PC-3 (cell line): ENCODE data around the gene BUD31. TPM values are rescaled to one million over a fixed set of nuclear protein-coding genes. Genes with fewer than 3 reads are reported as not detected.

Experiments used
- ATAC-seq: fragments of 200-7000 bp; cut with Tn5 transposase; 2 replicates; pipeline ENCODE4 v1.9.1; 2020; ENCODE audit warnings: mild to moderate bottlenecking, moderate library complexity
- Bru-seq: library from RNA; stranded (reverse); fragments of 400-500 nt; gene quantifications from one replicate; lab custom pipeline; 2021; lab: Mats Ljungman, UMichigan
- BruChase-seq, 2 experiments: library from RNA; stranded (reverse); fragments of 400-500 nt; gene quantifications; one replicate each; lab custom pipeline; 2021; lab: Mats Ljungman, UMichigan
- BruUV-seq: library from RNA; stranded (reverse); fragments of 400-500 nt; replicated peaks from 2 replicates; lab custom pipeline; 2021; lab: Mats Ljungman, UMichigan
- CTCF ChIA-PET: fragments of 300-600 bp; sonication (Branson Sonifier 250); formaldehyde crosslinking; loops from one replicate; lab custom pipeline; 2022; ENCODE audit warnings: antibody characterized with exemption; lab: Charles Lee
- POLR2A ChIA-PET: fragments of 300-600 bp; sonication (Branson Sonifier 250); formaldehyde crosslinking; loops from one replicate; lab custom pipeline; 2022; ENCODE audit warnings: antibody characterized with exemption; ENCODE audit not compliant: unreplicated experiment; lab: Charles Lee
- DNase-seq: peaks from one replicate; pipeline ENCODE4 v3.0.0-alpha.2; 2015
- H2AFZ ChIP-seq: fragments of 300-600 bp; sonication (generic); 2 replicates; pipeline ENCODE4 v1.6.0; 2016; ENCODE audit warnings: antibody characterized with exemption, low read length
- H3F3A ChIP-seq: fragments of 300-600 bp; sonication (generic); one replicate; pipeline ENCODE4 v1.6.0; 2017; ENCODE audit warnings: antibody characterized with exemption, low read length, control low read depth, mild to moderate bottlenecking; ENCODE audit not compliant: unreplicated experiment
- H3K27ac ChIP-seq: fragments of 300-600 bp; sonication (generic); 2 replicates; pipeline ENCODE4 v1.5.1; 2016; ENCODE audit warnings: mild to moderate bottlenecking, low read length
- H3K27me3 ChIP-seq: fragments of 300-600 bp; sonication (generic); 2 replicates; pipeline ENCODE4 v1.6.1; 2016; ENCODE audit warnings: low read length, mixed read lengths
- H3K36me3 ChIP-seq: fragments of 300-600 bp; sonication (generic); 2 replicates; pipeline ENCODE4 v1.6.1; 2016; ENCODE audit warnings: low read depth, mixed run types, low read length, mixed read lengths
- H3K4me1 ChIP-seq: fragments of 300-600 bp; sonication (generic); 2 replicates; pipeline ENCODE4 v1.5.1; 2016; ENCODE audit warnings: low read length; ENCODE audit not compliant: insufficient read depth
- H3K4me2 ChIP-seq: fragments of 300-600 bp; sonication (generic); 2 replicates; pipeline ENCODE4 v1.6.0; 2016; ENCODE audit warnings: low read length
- H3K4me3 ChIP-seq: fragments of 300-600 bp; sonication (generic); 2 replicates; pipeline ENCODE4 v1.5.1; 2016; ENCODE audit warnings: mild to moderate bottlenecking, low read length, mixed read lengths
- H3K79me2 ChIP-seq: fragments of 300-600 bp; sonication (generic); 2 replicates; pipeline ENCODE4 v1.6.1; 2017; ENCODE audit warnings: low read length, mixed read lengths
- H3K9ac ChIP-seq: fragments of 300-600 bp; sonication (generic); 2 replicates; pipeline ENCODE4 v1.6.0; 2016; ENCODE audit warnings: mild to moderate bottlenecking, low read length
- H3K9me2 ChIP-seq: fragments of 300-600 bp; sonication (generic); replicated peaks from 2 replicates; pipeline ENCODE4 v1.6.1; 2016; ENCODE audit warnings: mixed run types, low read length, mixed read lengths
- H3K9me3 ChIP-seq: fragments of 300-600 bp; sonication (generic); 2 replicates; pipeline ENCODE4 v1.6.1; 2016; ENCODE audit warnings: low read length, mixed read lengths
- H4K20me1 ChIP-seq: fragments of 300-600 bp; sonication (generic); 2 replicates; pipeline ENCODE4 v1.6.1; 2016; ENCODE audit warnings: low read length, mixed read lengths
- EZH2 ChIP-seq: fragments of 300-600 bp; sonication (generic); IDR thresholded peaks from one replicate; pipeline ENCODE4 v1.6.1; 2017; ENCODE audit warnings: antibody characterized with exemption, mild to moderate bottlenecking, low read length; ENCODE audit not compliant: unreplicated experiment
- EZH2phosphoT487 ChIP-seq: fragments of 300-600 bp; sonication (generic); IDR thresholded peaks from 2 replicates; pipeline ENCODE4 v1.6.1; 2018; ENCODE audit warnings: mild to moderate bottlenecking, antibody characterized with exemption, low read length, borderline replicate concordance
- intact Hi-C: fragments of 100-400 bp; cut with micrococcal nuclease; formaldehyde crosslinking; loops from 2 replicates; pipeline ENCODE4 v1.9.0; 2023
- long read RNA-seq: library from polyadenylated mRNA; unstranded; transcript quantifications from one replicate; pipeline ENCODE4 v2.0.0, GENCODE V29; 2021; ENCODE audit not compliant: unreplicated experiment
- total RNA-seq: library from RNA; depleted of rRNA; stranded (reverse); fragments of >200 nt; gene quantifications from 2 replicates; pipeline ENCODE4 v1.2.3, GENCODE V29; 2014; rRNA removed
- TF ChIP-seq, protein P1 (sequence below): fragments of 300-600 bp; sonication (generic); conservative IDR thresholded peaks from 2 replicates; pipeline ENCODE4 v1.5.1; 2017; ENCODE audit warnings: antibody characterized with exemption, low read depth, mild to moderate bottlenecking, low read length

Gene BUD31
- total RNA-seq (120 and 144 TPM in 2 replicates), Bru-seq, nascent RNA (percentile 89 among the genes with signal in this experiment), BruChase-seq, experiment 1, labeled RNA remaining after a 6-hour chase (percentile 95 among the genes with signal in this experiment), BruChase-seq, experiment 2, labeled RNA remaining after a 2-hour chase (percentile 92 among the genes with signal in this experiment)
- long read RNA-seq, transcript BUD31-201 (6 exons, 1,035 nt), result minor isoform, 48 of 203 reads
- long read RNA-seq, transcript BUD31-202 (6 exons, 1,139 nt), result major isoform, 104 of 203 reads
- long read RNA-seq, partial matches to known transcripts, result 26 of 203 reads
- long read RNA-seq, other reads (novel, unspliced or antisense), result 25 of 203 reads

DNA sequence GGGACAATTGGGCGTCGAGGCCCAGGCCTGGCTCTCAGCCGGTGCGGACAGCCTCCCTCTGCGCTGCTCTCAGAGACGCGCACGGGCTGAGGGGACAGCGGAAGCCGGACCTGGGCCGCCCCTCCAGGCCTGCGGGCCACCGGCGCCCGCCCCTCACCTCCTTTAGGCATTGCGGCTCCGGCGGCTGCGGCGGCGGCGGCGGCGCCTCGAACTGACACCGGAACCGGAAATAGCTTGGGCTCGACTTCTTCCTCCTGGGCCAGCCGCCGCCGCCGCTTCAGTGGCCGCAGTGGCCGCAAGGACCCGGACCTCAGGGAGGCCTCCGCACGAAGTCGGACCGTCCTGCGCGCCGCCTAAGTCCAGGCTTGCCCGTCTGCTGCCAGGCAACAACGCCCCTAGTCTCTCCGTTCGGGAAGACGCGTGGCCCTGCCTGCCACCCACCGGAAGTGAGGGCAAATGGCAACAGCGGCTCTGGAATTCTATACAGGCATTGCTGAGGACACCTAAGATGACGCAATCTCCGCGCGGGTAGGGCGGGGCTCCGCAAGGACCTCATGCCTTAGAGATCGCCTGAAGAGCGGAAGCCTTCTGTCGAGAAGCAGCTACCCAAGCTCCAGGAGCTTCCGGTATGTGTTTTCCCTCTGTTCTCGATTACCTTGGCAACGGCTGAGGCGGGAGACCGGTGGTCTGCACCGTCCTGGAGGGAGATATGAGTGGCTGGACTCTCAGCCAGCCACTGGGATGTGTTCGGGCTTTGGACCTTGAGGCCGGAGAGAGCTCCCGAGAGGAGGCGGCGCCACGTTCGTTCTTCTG lies at the start of gene BUD31, which contains the start of gene PDAP1:
Gene BUD31, plus strand, starts transcription at position 591 of the 813 bp plus-strand sequence. CDS start 2,124 bp downstream, outside the sequence.
Gene PDAP1, minus strand, starts transcription at position 219 of the 813 bp plus-strand sequence. Its CDS starts 49 bp downstream, at position 170.
- peak; percentile 82 for ATAC-seq
- H3K36me3 ChIP-seq, result peaks cover 41% of the 10 kb centered on the region
- peak within 1 kb of the TSS; percentile 96 for H3K27ac ChIP-seq
- H4K20me1 ChIP-seq, result peaks cover 25% of the 10 kb centered on the region
- ChIA-PET CTCF (interaction anchor here (0.6 kb wide), 1 partner anchor 246 kb away, joined by 3 read pairs; no protein-coding TSS in a partner anchor), POLR2A (interaction anchor here (0.6 kb wide), 5 partner anchors 31 to 618 kb away, joined by 3 to 7 read pairs (median 3); no protein-coding TSS in a partner anchor)
- TF ChIP-seq, protein P1, sequence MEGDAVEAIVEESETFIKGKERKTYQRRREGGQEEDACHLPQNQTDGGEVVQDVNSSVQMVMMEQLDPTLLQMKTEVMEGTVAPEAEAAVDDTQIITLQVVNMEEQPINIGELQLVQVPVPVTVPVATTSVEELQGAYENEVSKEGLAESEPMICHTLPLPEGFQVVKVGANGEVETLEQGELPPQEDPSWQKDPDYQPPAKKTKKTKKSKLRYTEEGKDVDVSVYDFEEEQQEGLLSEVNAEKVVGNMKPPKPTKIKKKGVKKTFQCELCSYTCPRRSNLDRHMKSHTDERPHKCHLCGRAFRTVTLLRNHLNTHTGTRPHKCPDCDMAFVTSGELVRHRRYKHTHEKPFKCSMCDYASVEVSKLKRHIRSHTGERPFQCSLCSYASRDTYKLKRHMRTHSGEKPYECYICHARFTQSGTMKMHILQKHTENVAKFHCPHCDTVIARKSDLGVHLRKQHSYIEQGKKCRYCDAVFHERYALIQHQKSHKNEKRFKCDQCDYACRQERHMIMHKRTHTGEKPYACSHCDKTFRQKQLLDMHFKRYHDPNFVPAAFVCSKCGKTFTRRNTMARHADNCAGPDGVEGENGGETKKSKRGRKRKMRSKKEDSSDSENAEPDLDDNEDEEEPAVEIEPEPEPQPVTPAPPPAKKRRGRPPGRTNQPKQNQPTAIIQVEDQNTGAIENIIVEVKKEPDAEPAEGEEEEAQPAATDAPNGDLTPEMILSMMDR, result no peak
- TF ChIP-seq EZH2phosphoT487 (no peak), EZH2 (no peak)
- peak within 1 kb of the TSS; percentile 90 for H3K4me3 ChIP-seq
- DNase-seq, result peak; percentile 87
- intact Hi-C loops, result loop anchor here (2.0 to 5.0 kb wide), 2 partner anchors 30 to 674 kb away; partner anchors contain the start of genes CPSF4, PTCD1 and ZNF3
- peak within 1 kb of the TSS; percentile 98 for H3K9ac ChIP-seq
- no peaks in the 10 kb centered on the region for H3K9me2 ChIP-seq
- no TSS peak for BruUV-seq
- H3K79me2 ChIP-seq, result peaks cover 73% of the 10 kb centered on the region
- H3K4me1 ChIP-seq, result peaks cover 22% of the 10 kb centered on the region
- no peaks in the 10 kb centered on the region for H3F3A ChIP-seq
- H3K27me3 ChIP-seq, result no peaks in the 10 kb centered on the region
- peak within 1 kb of the TSS; percentile 91 for H3K4me2 ChIP-seq
- peak within 1 kb of the TSS; percentile 86 for H2AFZ ChIP-seq
- H3K9me3 ChIP-seq, result no peaks in the 10 kb centered on the region

DNA sequence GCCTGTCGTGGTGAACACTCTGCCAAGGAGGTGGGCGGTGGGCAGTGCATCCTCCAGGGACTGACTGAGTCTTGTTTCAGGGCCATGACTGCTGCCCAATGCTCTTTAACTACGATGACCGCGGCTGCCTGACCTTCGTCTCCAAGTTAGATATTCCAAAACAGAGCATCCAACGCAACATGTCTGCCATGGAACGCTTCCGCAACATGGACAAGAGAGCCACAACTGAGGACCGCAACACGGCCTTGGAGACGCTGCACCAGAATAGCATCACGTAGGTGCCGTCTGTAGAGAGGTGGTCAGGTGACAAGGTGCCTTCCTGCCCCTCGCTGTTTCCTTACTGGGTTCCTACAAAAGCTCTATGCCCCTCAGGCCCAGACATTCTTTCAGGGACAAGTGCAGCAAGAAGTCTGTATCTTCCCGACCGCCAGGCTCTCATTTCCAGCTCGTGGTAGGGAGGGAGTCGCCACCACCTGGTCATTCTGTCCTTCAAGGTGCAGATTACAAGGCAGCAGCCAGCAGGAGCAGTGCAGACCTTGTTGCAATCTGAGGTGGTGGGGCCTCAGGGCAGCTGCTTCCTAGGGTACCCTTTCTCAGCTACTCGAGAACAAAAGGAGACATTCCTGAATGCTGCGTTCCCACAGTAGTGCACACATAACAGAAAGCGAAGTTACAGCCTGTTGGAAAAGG lies 49.2 kb upstream of the BUD31 start:
- ChIA-PET CTCF (no interaction called here), POLR2A (no interaction called here)
- DNase-seq (no peak), ATAC-seq (no peak)
- Histone ChIP-seq H3K4me3 (no peak overlapping the region), H3K27ac (no peak overlapping the region), H3K4me1 (no peaks in the 10 kb centered on the region), H3K79me2 (no peaks in the 10 kb centered on the region), H3K9ac (no peak overlapping the region), H3K9me2 (no peaks in the 10 kb centered on the region), H3K4me2 (no peak overlapping the region), H3K9me3 (no peaks in the 10 kb centered on the region), H3F3A (no peaks in the 10 kb centered on the region), H3K36me3 (peaks cover 41% of the 10 kb centered on the region), H2AFZ (no peak overlapping the region), H4K20me1 (no peaks in the 10 kb centered on the region), H3K27me3 (no peaks in the 10 kb centered on the region)
- TSS peak; percentile 11 for BruUV-seq
- TF ChIP-seq, protein P1, result no peak; the same call in 1 of the 2 replicates
- TF ChIP-seq EZH2 (no peak), EZH2phosphoT487 (no peak)
- intact Hi-C loops, result no loop called here
